Spinal cord (tissue), 10 donors: ENCODE data around the gene MAMDC2. TPM values are rescaled to one million over a fixed set of nuclear protein-coding genes. Genes with fewer than 3 reads are reported as not detected.

Source experiments
- DNase-seq, 6 donors: peaks; one replicate each; pipeline versions ENCODE4 v3.0.0 to v3.0.0-alpha.2; 2013 to 2015; ENCODE audit warnings: low spot score in 6 of 6, low read depth in 4 of 6
- H3K27ac ChIP-seq: one replicate; pipeline ENCODE4 v1.5.1; 2013; ENCODE audit warnings: low read depth, low read length, control low read depth
- H3K27me3 ChIP-seq: one replicate; pipeline ENCODE4 v1.6.1; 2013; ENCODE audit warnings: low read length; ENCODE audit not compliant: control insufficient read depth, insufficient read depth
- H3K36me3 ChIP-seq: one replicate; pipeline ENCODE4 v1.6.1; 2013; ENCODE audit warnings: low read length; ENCODE audit not compliant: control insufficient read depth, insufficient read depth
- H3K4me1 ChIP-seq: one replicate; pipeline ENCODE4 v1.6.1; 2013; ENCODE audit warnings: low read length; ENCODE audit not compliant: control insufficient read depth, insufficient read depth
- H3K4me3 ChIP-seq: one replicate; pipeline ENCODE4 v1.5.1; 2013; ENCODE audit warnings: low read depth, low read length, control low read depth
- H3K9me3 ChIP-seq: one replicate; pipeline ENCODE4 v1.6.1; 2013; ENCODE audit warnings: low read length; ENCODE audit not compliant: control insufficient read depth, insufficient read depth
- WGBS: methylation state at CpG from one replicate; pipeline ENCODE4 v1.1.5; 2013; ENCODE audit warnings: missing lambda C conversion rate; ENCODE audit not compliant: insufficient coverage; 5-methylcytosine and 5-hydroxymethylcytosine counted together
- polyA plus RNA-seq, 2 donors: library from polyadenylated mRNA; unstranded; fragments of 120-200 nt; gene quantifications; one replicate each; pipeline ENCODE4 v1.2.1, GENCODE V29; 2013; ENCODE audit not compliant: insufficient read length in 2 of 2
- total RNA-seq, 2 donors: library from RNA; depleted of rRNA in 1 of 2; stranded (reverse); fragments of 120-200 nt in 1 of 2; fragments of >200 nt in 1 of 2; gene quantifications; one replicate each; pipeline versions ENCODE4 v1.2.3 to v1.2.4, GENCODE V29; 2013 to 2014
- donor health status: healthy.

MAMDC2 gene
- total and polyA plus RNA-seq, 4 donors: 2.0 to 8.2 (median 4.2) TPM

- WGBS: 3% methylated on average over 22 of the region's 27 CpGs
- H3K4me1 ChIP-seq: peaks cover 28% of the 10 kb centered on the region
- peak in 3 of 6 donors; percentile 72 to 79 (median 77) for DNase-seq
Observed at GRCh38 chr9:70257991-70258691, 214.5 kb downstream of the MAMDC2 start.

GRCh38 chr9:70258692-70259511 is 215.3 kb downstream of the MAMDC2 start, which contains the start of gene SMC5:
SMC5 (plus strand) TSS chr9:70258978; CDS start chr9:70259079, 101 bp downstream.
- H3K27me3 ChIP-seq: no peaks in the 10 kb centered on the region
- H3K4me1 ChIP-seq: peaks cover 28% of the 10 kb centered on the region
- peak within 1 kb of the TSS; percentile 96 for H3K27ac ChIP-seq
- no peaks in the 10 kb centered on the region for H3K9me3 ChIP-seq
- peak; percentile 82 to 98 (median 87) for DNase-seq
- H3K36me3 ChIP-seq: no peaks in the 10 kb centered on the region
- peak within 1 kb of the TSS; percentile 76 for H3K4me3 ChIP-seq
- 0% methylated on average over 75 of the region's 75 CpGs for WGBS

More at GRCh38 chr9:70257991-70258691, 214.5 kb downstream of the MAMDC2 start:
- Histone ChIP-seq H3K4me3 (peak overlapping the region; percentile 76), H3K27me3 (no peaks in the 10 kb centered on the region), H3K36me3 (no peaks in the 10 kb centered on the region), H3K9me3 (no peaks in the 10 kb centered on the region), H3K27ac (peak overlapping the region; percentile 96)

- H3K27me3 ChIP-seq: no peaks in the 10 kb centered on the region
- H3K27ac ChIP-seq: peak overlapping the region; percentile 90
- DNase-seq: no peak
- H3K9me3 ChIP-seq: no peaks in the 10 kb centered on the region
- peak overlapping the region; percentile 76 for H3K4me3 ChIP-seq
- WGBS: 0% methylated on average over 8 of the region's 10 CpGs
- no peaks in the 10 kb centered on the region for H3K36me3 ChIP-seq
- H3K4me1 ChIP-seq: peaks cover 28% of the 10 kb centered on the region
Observed at GRCh38 chr9:70259512-70259802, 215.8 kb downstream of the MAMDC2 start.

- Histone ChIP-seq H3K27ac (no peak overlapping the region), H3K4me1 (peaks cover 28% of the 10 kb centered on the region), H3K4me3 (peak overlapping the region; percentile 76), H3K36me3 (no peaks in the 10 kb centered on the region), H3K9me3 (no peaks in the 10 kb centered on the region), H3K27me3 (no peaks in the 10 kb centered on the region)
- no peak for DNase-seq
- 96% methylated on average over 26 of the region's 30 CpGs for WGBS
Observed at GRCh38 chr9:70260007-70260443, 216.4 kb downstream of the MAMDC2 start.

- Histone ChIP-seq H3K36me3 (no peaks in the 10 kb centered on the region), H3K27me3 (no peaks in the 10 kb centered on the region), H3K27ac (no peak overlapping the region), H3K4me3 (no peak overlapping the region), H3K9me3 (no peaks in the 10 kb centered on the region), H3K4me1 (peaks cover 28% of the 10 kb centered on the region)
- WGBS: 89% methylated on average over 3 of the region's 8 CpGs
- no peak for DNase-seq
Observed at GRCh38 chr9:70260606-70261005, 217.0 kb downstream of the MAMDC2 start.

- H3K36me3 ChIP-seq: no peaks in the 10 kb centered on the region
- no peaks in the 10 kb centered on the region for H3K27me3 ChIP-seq
- no peaks in the 10 kb centered on the region for H3K9me3 ChIP-seq
- H3K27ac ChIP-seq: no peak overlapping the region
- no peak overlapping the region for H3K4me3 ChIP-seq
- no peak for DNase-seq
- 71% methylated on average over 4 of the region's 4 CpGs for WGBS
- H3K4me1 ChIP-seq: peaks cover 28% of the 10 kb centered on the region
Observed at GRCh38 chr9:70261131-70261870, 217.7 kb downstream of the MAMDC2 start.

- Histone ChIP-seq H3K9me3 (no peaks in the 10 kb centered on the region), H3K27ac (no peak overlapping the region), H3K4me3 (no peak overlapping the region), H3K4me1 (peaks cover 24% of the 10 kb centered on the region), H3K36me3 (no peaks in the 10 kb centered on the region), H3K27me3 (no peaks in the 10 kb centered on the region)
- WGBS: 89% methylated on average over 1 of the region's 2 CpGs
- DNase-seq: no peak
Observed at GRCh38 chr9:70262366-70262765, 218.7 kb downstream of the MAMDC2 start.

GRCh38 chr9:70262948-70263347 is 219.3 kb downstream of the MAMDC2 start:
- peaks cover 21% of the 10 kb centered on the region for H3K4me1 ChIP-seq
- DNase-seq: no peak
- no peak overlapping the region for H3K27ac ChIP-seq
- no peaks in the 10 kb centered on the region for H3K9me3 ChIP-seq
- no peaks in the 10 kb centered on the region for H3K36me3 ChIP-seq
- 88% methylated on average over 1 of the region's 6 CpGs for WGBS
- no peak overlapping the region for H3K4me3 ChIP-seq
- no peaks in the 10 kb centered on the region for H3K27me3 ChIP-seq

GRCh38 chr9:70263421-70263820 is 219.8 kb downstream of the MAMDC2 start:
- H3K4me1 ChIP-seq: peaks cover 17% of the 10 kb centered on the region
- no CpG with 5 or more reads among the region's 1 CpG for WGBS
- H3K9me3 ChIP-seq: no peaks in the 10 kb centered on the region
- no peak overlapping the region for H3K4me3 ChIP-seq
- peaks cover 2% of the 10 kb centered on the region for H3K36me3 ChIP-seq
- DNase-seq: no peak
- no peaks in the 10 kb centered on the region for H3K27me3 ChIP-seq
- no peak overlapping the region for H3K27ac ChIP-seq
